Kidney capillary endothelial cell (primary cell): ENCODE measurements around the gene SVIP.

Experiments
- DNase-seq: peaks from one replicate; pipeline ENCODE4 v3.0.0-alpha.2; 2018; ENCODE audit warnings: low spot score

SVIP gene

DNA sequence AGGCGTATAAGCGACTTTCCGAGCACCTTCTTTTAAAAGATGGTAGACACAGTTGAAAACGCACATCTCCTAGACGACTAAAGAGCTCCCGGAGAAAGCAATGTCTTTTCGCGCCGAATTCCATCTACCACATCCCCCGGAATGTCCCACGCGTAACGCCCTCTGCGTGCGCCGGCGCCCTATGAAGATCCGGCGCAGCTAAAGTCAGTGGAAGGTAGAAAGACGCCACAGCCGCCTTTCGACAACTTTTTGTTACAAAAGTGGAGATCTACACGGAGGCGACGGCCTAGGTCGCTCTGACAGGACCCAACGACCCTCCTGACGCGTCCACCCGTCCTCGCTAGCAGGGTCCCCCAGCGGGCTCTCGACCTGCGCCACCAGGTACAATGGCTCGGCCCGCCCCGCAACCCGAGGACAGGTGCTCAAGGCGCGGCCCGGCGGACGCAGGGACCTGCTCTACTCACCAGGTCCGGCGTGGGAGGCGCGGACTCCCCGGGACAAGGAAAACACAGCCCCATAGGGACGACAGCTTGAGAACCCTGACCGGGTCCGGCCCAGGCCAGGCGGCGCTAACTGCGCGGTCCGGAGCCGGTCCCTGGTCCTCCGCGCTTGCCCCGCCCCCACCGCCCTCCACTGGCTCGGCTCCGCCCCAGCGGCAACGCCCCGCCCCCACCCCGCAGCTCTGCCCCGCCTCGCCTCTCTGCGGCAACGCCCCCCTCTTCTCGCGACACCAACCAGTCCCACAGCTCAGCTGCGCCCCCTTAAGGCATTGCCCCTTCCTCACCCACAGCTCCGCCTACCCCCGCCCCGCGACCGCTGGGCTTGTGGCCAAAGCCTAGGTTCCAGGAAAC lies at the start of gene SVIP:
Gene SVIP (minus strand): TSS at position 571 of the 851 bp plus-strand sequence. CDS start 53 bp downstream, at position 518.
- peak; percentile 95 for DNase-seq

DNA sequence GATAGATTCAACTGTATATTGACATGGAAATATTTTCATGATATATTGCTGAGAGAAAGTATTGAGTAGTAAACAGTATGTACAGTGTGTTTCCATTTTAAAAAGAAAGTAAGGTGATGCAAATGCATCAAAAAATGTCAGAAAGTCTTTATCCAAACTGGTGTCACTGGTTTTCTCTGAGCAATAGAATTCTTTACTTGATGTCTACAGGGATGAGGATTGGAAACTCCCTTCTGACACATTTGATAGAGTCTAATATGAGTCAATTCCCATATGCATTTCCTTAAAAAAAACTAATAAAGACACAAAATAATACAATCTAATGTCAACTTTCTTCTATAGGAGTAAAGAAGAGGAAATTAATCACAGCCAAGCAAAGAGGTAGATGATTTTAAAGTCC lies 49.0 kb upstream of the SVIP start:
- no peak for DNase-seq

DNA sequence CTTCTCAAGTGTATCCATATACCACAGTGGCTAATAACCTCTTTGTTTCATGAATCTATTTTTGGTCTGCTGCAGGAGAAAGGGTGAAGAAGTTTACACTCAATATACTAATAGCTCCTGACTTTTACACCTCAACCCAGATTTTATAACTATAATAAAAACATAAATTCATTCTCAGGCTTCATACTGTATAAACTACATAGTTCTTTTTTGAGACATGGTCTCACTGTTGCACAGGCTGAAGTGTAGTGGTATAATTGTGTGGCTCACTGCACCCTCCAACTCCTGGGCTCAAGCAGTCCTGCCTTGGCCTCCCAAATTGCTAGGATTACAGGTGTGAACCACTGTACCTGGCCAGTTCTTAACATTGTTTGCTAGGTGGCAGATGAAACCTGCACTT lies 48.4 kb upstream of the SVIP start:
- no peak for DNase-seq

- DNase-seq: peak; percentile 91
Observed at GRCh38 chr11:22875869-22876473, 46.4 kb upstream of the SVIP start.

GRCh38 chr11:22869325-22869724 lies 39.7 kb upstream of the SVIP start:
- no peak for DNase-seq

DNA sequence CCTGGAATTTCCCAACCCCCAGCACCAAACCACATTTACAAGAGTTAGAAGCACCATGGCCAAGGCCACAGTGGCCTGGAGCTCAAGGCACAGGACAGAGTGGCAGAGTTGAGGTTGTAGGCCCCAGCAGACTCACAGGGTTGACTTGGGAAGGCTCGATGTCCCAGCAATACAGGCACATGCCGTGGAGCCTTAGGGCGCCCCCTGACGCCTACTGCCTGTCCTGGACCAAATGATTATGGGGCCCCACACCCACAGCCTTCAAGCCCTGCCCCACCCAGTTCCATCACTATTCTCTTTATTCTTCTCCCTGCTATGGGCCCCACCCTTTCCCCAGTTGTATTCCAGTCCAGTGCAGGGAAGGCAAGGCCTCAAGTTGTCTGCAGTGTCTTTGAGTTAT lies 30.6 kb upstream of the SVIP start, which contains the start of gene CCDC179:
Gene CCDC179 (minus strand): TSS at position 234 of the 400 bp plus-strand sequence. CDS start 53 bp downstream, at position 181.
- no peak for DNase-seq

DNA sequence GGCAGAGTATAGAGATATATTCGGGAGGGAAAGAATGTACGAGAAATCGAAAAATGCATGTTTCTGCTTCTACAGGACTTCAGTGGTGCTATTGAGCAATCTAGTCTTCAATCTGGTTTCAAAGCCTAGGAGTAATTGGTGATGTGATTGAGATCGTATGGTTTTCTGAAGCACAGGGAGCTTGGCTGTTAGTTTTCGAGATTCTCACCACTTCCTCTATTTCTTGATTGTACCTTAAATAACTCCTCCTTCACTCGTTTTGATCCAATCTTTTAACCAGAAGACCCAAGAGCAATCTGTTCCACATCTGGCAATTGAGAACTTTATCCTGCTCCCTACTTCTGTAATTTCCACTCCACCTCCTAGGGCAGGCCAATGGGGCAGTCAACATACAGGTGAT lies 30.2 kb upstream of the SVIP start:
- no peak for DNase-seq

GRCh38 chr11:22851477-22851876 lies 21.9 kb upstream of the SVIP start:
- no peak for DNase-seq

DNA sequence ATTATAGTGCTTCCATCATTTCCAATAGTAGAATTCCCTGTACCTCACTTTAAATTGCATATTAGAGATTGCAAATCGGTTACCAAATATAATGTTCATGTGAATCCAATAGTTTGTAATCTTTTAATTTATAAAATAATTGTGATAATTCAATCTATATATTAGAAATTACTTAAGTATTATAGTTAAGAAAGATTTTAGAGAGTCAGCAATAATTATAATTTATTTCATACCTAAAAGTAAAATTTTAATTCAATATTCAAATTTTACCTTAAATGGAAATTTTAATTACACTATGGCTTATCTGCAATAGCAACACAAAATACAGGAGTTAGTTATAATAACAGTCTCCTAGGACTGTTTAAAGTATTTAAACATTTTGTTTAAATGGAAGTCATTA lies 17.1 kb upstream of the SVIP start:
- DNase-seq: no peak

GRCh38 chr11:22832315-22833015 lies 2.9 kb upstream of the SVIP start:
- DNase-seq: peak; percentile 88

DNA sequence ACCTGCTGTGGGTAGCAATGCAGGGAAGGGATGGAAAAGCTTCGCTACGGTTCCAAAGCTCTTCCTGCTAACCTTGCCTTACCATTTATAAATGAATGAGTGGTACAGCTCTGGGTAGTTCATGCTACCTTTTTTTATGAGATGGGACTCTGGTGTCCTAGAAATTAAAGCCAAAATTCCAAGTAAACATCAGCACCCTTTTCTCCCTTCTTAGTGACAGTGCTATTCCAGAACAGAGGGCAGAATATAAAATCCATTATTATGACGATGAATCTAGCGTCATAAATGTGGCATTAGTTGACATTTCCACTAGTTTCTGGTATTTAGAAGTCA lies 447 bp upstream of the SVIP start:
- DNase-seq: no peak

DNA sequence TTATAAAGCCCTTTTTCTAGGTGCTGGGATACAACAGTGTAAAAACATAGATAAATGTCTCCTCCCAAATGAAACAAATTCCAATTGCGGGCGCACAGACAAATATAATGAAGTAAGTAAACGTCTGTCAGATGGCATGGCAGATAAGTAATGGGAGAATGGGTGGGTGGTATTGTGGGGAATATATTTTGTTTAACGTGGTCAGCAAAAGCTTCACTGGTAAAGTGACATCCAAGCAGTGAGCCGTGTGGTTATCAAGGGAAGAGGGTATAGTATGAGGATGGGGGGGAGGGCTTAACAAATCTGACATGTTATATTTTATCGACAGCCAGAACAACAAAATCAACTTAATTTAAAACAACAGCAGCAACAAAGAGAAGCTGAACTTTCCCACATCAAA lies 1.2 kb downstream of the SVIP start:
- DNase-seq: no peak

DNA sequence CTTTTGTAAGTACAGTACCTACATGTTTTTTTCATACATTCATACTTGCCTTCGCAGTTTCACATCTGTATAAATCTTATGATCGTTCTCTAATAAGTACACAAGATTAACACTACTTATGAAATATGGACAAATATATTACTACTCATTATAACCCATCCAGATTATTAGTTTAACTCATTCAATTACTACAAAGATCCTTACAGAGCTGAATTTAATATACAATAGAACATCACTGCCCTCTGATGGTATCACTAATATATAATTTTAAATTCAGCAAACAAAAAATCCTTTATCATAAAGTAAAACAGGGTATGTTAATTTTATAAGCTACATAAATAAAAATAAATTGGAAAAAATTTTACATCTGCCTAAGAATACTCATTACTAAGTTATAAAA lies 7.4 kb downstream of the SVIP start:
- no peak for DNase-seq

GRCh38 chr11:22809893-22810292 lies 19.7 kb downstream of the SVIP start:
- no peak for DNase-seq

GRCh38 chr11:22808571-22809197 lies 20.9 kb downstream of the SVIP start:
- DNase-seq: no peak

- peak; percentile 87 for DNase-seq
Observed at GRCh38 chr11:22807855-22808570, 21.6 kb downstream of the SVIP start.

- no peak for DNase-seq
Observed at GRCh38 chr11:22807391-22807790, 22.2 kb downstream of the SVIP start.

- DNase-seq: no peak
Observed at GRCh38 chr11:22802861-22803260, 26.7 kb downstream of the SVIP start.

GRCh38 chr11:22800482-22800881 lies 29.1 kb downstream of the SVIP start:
- DNase-seq: no peak

- no peak for DNase-seq
Observed at GRCh38 chr11:22798901-22799300, 30.7 kb downstream of the SVIP start.

- DNase-seq: no peak
Observed at GRCh38 chr11:22797047-22797446, 32.6 kb downstream of the SVIP start.

- DNase-seq: no peak
Observed at GRCh38 chr11:22795914-22796313, 33.7 kb downstream of the SVIP start.
